HUES64 (cell line): Measurements from ENCODE around the gene FGF14.

Experiments
- H3K27ac ChIP-seq: 2 replicates; pipeline ENCODE4 v1.7.0; 2013; ENCODE audit warnings: low read depth, low read length, inconsistent platforms
- H3K27me3 ChIP-seq: 2 replicates; pipeline ENCODE4 v1.6.1; 2013; ENCODE audit warnings: mild to moderate bottlenecking, low read length; ENCODE audit not compliant: insufficient read depth
- H3K36me3 ChIP-seq: 2 replicates; pipeline ENCODE4 v1.6.1; 2013; ENCODE audit warnings: mild to moderate bottlenecking, low read length; ENCODE audit not compliant: insufficient read depth
- H3K4me1 ChIP-seq: 2 replicates; pipeline ENCODE4 v1.6.1; 2013; ENCODE audit warnings: mild to moderate bottlenecking, low read length, moderate library complexity; ENCODE audit not compliant: insufficient read depth
- H3K4me3 ChIP-seq: 2 replicates; pipeline ENCODE4 v1.5.1; 2013; ENCODE audit warnings: mild to moderate bottlenecking, low read length, moderate library complexity
- H3K9ac ChIP-seq: 2 replicates; pipeline ENCODE4 v1.6.1; 2013; ENCODE audit warnings: mild to moderate bottlenecking, low read depth, low read length
- H3K9me3 ChIP-seq: 2 replicates; pipeline ENCODE4 v1.6.1; 2013; ENCODE audit warnings: low read depth, low read length; ENCODE audit not compliant: insufficient read depth
- WGBS: fragments of 150-250, 120-280 bp; methylation state at CpG from one replicate; pipeline ENCODE4 v1.1.7; 2013; ENCODE audit warnings: missing lambda C conversion rate; 5-methylcytosine and 5-hydroxymethylcytosine counted together

FGF14 gene

GRCh38 chr13:101714195-101714594, 687.7 kb downstream of the FGF14 start:
- H3K36me3 ChIP-seq: no peaks in the 10 kb centered on the region
- H3K4me1 ChIP-seq: no peaks in the 10 kb centered on the region
- no peaks in the 10 kb centered on the region for H3K9me3 ChIP-seq
- no peak overlapping the region for H3K4me3 ChIP-seq
- WGBS: over 99% methylated on average over 3 of the region's 3 CpGs
- H3K9ac ChIP-seq: no peak overlapping the region
- no peaks in the 10 kb centered on the region for H3K27me3 ChIP-seq
- H3K27ac ChIP-seq: no peak overlapping the region

GRCh38 chr13:101712026-101712348, 689.9 kb downstream of the FGF14 start:
- H3K36me3 ChIP-seq: no peaks in the 10 kb centered on the region
- 90% methylated on average over 2 of the region's 2 CpGs for WGBS
- H3K4me1 ChIP-seq: no peaks in the 10 kb centered on the region; the same call in 1 of the 2 replicates
- no peaks in the 10 kb centered on the region for H3K27me3 ChIP-seq
- no peak overlapping the region for H3K4me3 ChIP-seq
- H3K9ac ChIP-seq: no peak overlapping the region
- no peaks in the 10 kb centered on the region for H3K9me3 ChIP-seq
- H3K27ac ChIP-seq: no peak overlapping the region

- no peaks in the 10 kb centered on the region for H3K9me3 ChIP-seq
- 88% methylated on average over 2 of the region's 2 CpGs for WGBS
- no peaks in the 10 kb centered on the region; the same call in 1 of the 2 replicates for H3K4me1 ChIP-seq
- H3K27ac ChIP-seq: no peak overlapping the region
- no peak overlapping the region for H3K9ac ChIP-seq
- H3K27me3 ChIP-seq: no peaks in the 10 kb centered on the region
- no peak overlapping the region for H3K4me3 ChIP-seq
- H3K36me3 ChIP-seq: no peaks in the 10 kb centered on the region
Measured at GRCh38 chr13:101711307-101712025, 690.4 kb downstream of the FGF14 start.

- Histone ChIP-seq H3K9me3 (no peaks in the 10 kb centered on the region), H3K27ac (no peak overlapping the region), H3K4me1 (no peaks in the 10 kb centered on the region; the same call in 1 of the 2 replicates)
Measured at GRCh38 chr13:101709952-101710351, 691.9 kb downstream of the FGF14 start.

DNA sequence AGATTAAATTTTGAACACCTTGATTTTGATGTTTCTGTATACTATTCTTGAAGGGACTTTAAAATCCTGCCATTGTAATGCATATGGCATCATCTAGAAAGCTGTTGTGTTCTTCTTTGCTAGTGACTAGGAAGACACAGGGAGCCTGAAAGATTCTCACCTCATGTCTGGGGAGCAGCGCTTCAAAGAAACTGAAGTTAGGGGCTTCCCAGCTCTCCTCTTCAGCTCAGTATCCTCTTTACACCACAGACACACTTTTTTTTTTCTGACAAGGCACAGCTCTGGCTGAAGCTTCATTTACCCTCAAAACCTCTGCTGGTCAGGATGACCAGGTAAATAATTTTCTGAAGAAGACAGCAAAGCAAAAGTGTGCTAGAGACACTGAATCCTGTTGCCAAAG, 693.7 kb downstream of the FGF14 start:
- Histone ChIP-seq H3K27me3 (no peaks in the 10 kb centered on the region), H3K4me3 (no peak overlapping the region), H3K27ac (no peak overlapping the region), H3K4me1 (no peaks in the 10 kb centered on the region; the same call in 1 of the 2 replicates), H3K9ac (no peak overlapping the region), H3K9me3 (no peaks in the 10 kb centered on the region), H3K36me3 (no peaks in the 10 kb centered on the region)
- 66% methylated on average over 1 of the region's 1 CpG for WGBS

More at GRCh38 chr13:101709952-101710351, 691.9 kb downstream of the FGF14 start:
- H3K36me3 ChIP-seq: no peaks in the 10 kb centered on the region
- H3K27me3 ChIP-seq: no peaks in the 10 kb centered on the region
- 92% methylated on average over 6 of the region's 6 CpGs for WGBS
- no peak overlapping the region for H3K4me3 ChIP-seq
- no peak overlapping the region for H3K9ac ChIP-seq

DNA sequence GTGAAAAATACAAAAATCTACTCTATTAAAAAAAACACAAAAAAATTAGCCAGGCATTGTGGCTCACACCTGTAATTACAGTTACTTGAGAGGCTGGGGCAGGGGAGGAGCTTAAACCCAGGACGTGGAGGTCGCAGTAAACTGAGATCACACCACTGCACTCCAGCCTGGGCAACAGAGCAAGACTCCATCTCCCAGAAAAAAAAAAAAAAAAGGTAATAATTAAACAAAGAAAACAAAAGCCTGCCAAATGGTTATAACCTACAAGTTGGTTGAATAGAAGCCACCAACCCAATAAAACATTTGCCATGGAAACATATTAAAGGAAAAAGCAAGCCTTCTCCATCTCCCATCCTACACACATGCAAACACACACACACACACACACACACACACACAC, 694.2 kb downstream of the FGF14 start:
- H3K36me3 ChIP-seq: no peaks in the 10 kb centered on the region
- no peak overlapping the region for H3K9ac ChIP-seq
- WGBS: 78% methylated on average over 2 of the region's 2 CpGs
- H3K4me3 ChIP-seq: no peak overlapping the region
- no peaks in the 10 kb centered on the region for H3K9me3 ChIP-seq
- no peaks in the 10 kb centered on the region for H3K27me3 ChIP-seq
- no peak overlapping the region for H3K27ac ChIP-seq
- H3K4me1 ChIP-seq: no peaks in the 10 kb centered on the region; the same call in 1 of the 2 replicates

DNA sequence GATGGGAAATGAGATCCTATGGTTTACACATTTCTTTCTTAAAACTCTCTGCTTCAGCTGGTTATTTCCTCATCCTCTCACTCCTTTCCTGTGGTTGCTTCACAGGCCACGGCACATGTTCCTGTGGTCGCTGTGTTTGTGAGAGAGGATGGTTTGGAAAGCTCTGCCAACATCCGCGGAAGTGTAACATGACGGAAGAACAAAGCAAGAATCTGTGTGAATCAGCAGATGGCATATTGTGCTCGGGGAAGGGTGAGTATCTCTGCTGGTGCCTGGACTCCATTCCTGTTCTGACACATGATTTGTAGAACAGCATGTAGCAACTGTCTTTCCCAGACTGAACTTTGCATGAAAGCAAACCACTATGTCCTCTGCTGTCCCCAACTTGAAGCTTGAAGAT, 695.2 kb downstream of the FGF14 start:
- Histone ChIP-seq H3K36me3 (no peaks in the 10 kb centered on the region), H3K27me3 (no peaks in the 10 kb centered on the region), H3K9me3 (no peaks in the 10 kb centered on the region), H3K4me3 (no peak overlapping the region), H3K9ac (no peak overlapping the region), H3K4me1 (no peaks in the 10 kb centered on the region; the same call in 1 of the 2 replicates), H3K27ac (no peak overlapping the region)
- 96% methylated on average over 6 of the region's 6 CpGs for WGBS

GRCh38 chr13:101703838-101704237, 698.0 kb downstream of the FGF14 start:
- WGBS: 82% methylated on average over 3 of the region's 3 CpGs
- no peaks in the 10 kb centered on the region for H3K27me3 ChIP-seq
- no peak overlapping the region for H3K9ac ChIP-seq
- no peaks in the 10 kb centered on the region for H3K9me3 ChIP-seq
- H3K4me1 ChIP-seq: no peaks in the 10 kb centered on the region; the same call in 1 of the 2 replicates
- no peak overlapping the region for H3K4me3 ChIP-seq
- H3K36me3 ChIP-seq: no peaks in the 10 kb centered on the region
- no peak overlapping the region for H3K27ac ChIP-seq

DNA sequence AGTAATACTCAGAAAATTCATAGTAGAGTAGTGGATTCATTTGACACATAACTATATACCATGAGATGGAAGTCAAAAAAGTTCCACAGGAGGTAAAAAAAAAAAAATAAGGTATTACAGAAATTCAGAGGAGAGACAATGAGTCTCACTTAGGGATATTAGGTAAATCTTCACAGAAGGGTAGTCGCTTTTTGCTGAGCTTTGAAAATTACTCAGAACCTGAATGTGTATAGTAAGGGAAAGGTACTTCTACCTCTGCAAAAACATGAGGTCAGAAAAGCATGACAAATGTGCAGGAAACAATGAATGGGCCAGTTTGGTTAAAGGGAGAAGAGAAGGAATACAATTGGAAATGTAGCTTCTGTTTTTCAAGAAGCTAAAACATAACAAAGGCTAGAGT, 698.8 kb downstream of the FGF14 start:
- no peak overlapping the region for H3K9ac ChIP-seq
- H3K27ac ChIP-seq: no peak overlapping the region
- H3K4me1 ChIP-seq: no peaks in the 10 kb centered on the region; the same call in 1 of the 2 replicates
- no peak overlapping the region for H3K4me3 ChIP-seq
- H3K9me3 ChIP-seq: no peaks in the 10 kb centered on the region
- no peaks in the 10 kb centered on the region for H3K27me3 ChIP-seq
- H3K36me3 ChIP-seq: no peaks in the 10 kb centered on the region
- 90% methylated on average over 1 of the region's 1 CpG for WGBS

- Histone ChIP-seq H3K9me3 (no peaks in the 10 kb centered on the region), H3K36me3 (no peaks in the 10 kb centered on the region), H3K27ac (no peak overlapping the region), H3K4me1 (no peaks in the 10 kb centered on the region), H3K9ac (no peak overlapping the region), H3K4me3 (no peak overlapping the region), H3K27me3 (no peaks in the 10 kb centered on the region)
- 89% methylated on average over 1 of the region's 3 CpGs for WGBS
Measured at GRCh38 chr13:101700598-101700997, 701.2 kb downstream of the FGF14 start.

DNA sequence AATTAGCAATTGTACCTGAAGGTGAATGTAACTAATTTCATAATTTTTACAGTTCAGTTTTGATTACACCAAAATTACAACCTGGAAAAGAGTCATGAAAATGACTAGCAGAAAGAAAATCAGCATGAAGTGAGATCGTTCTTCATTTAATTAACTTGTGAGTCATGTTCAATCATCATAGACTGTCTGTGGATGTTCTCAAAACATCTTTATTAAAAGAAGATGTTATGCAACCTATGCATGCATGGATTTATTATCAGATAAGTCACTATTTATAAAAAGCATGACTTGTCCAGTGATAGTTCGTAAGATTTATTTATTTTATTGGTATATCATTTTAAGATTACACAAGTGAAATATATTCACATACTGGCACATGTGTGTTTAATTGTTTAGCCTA, 703.4 kb downstream of the FGF14 start:
- Histone ChIP-seq H3K9me3 (no peaks in the 10 kb centered on the region), H3K27ac (no peak overlapping the region)
- WGBS: 100% methylated on average over 1 of the region's 2 CpGs

GRCh38 chr13:101697745-101698144, 704.1 kb downstream of the FGF14 start:
- no peak overlapping the region for H3K9ac ChIP-seq
- no peaks in the 10 kb centered on the region for H3K4me1 ChIP-seq
- no peak overlapping the region for H3K4me3 ChIP-seq
- no peak overlapping the region for H3K27ac ChIP-seq
- no peaks in the 10 kb centered on the region for H3K36me3 ChIP-seq
- H3K9me3 ChIP-seq: no peaks in the 10 kb centered on the region
- no peaks in the 10 kb centered on the region for H3K27me3 ChIP-seq
- 93% methylated on average over 3 of the region's 3 CpGs for WGBS

More for the DNA sequence above, 703.4 kb downstream of the FGF14 start:
- Histone ChIP-seq H3K36me3 (no peaks in the 10 kb centered on the region), H3K4me1 (no peaks in the 10 kb centered on the region), H3K27me3 (no peaks in the 10 kb centered on the region), H3K9ac (no peak overlapping the region), H3K4me3 (no peak overlapping the region)
